IMR-90 (cell line): ENCODE measurements around the gene HOOK1. TPM values are rescaled to one million over a fixed set of nuclear protein-coding genes. Genes with fewer than 3 reads are reported as not detected.

Experiments used
- ATAC-seq: fragments of 200-7000 bp; cut with Tn5 transposase; 2 replicates; pipeline ENCODE4 v1.9.1; 2020; ENCODE audit warnings: low read depth, mild to moderate bottlenecking, moderate library complexity
- BruUV-seq: library from RNA; stranded (reverse); fragments of 400-500 nt; replicated peaks from 2 replicates; lab custom pipeline; 2021; lab: Mats Ljungman, UMichigan
- CTCF ChIA-PET: fragments of 300-600 bp; formaldehyde crosslinking; extraction: SDS; loops from one replicate; lab custom pipeline; 2021; ENCODE audit warnings: antibody characterized with exemption; lab: Yijun Ruan, JAX
- POLR2A ChIA-PET: fragments of 300-600 bp; sonication (Branson Sonifier 250); formaldehyde crosslinking; loops from one replicate; lab custom pipeline; 2022; ENCODE audit warnings: antibody characterized with exemption; ENCODE audit not compliant: unreplicated experiment; lab: Charles Lee
- DNase-seq: peaks from one replicate; pipeline ENCODE4 v3.0.0; 2013
- H2AFZ ChIP-seq: replicated peaks from 2 replicates; pipeline ENCODE3; 2013; ENCODE audit warnings: low read length, mild to moderate bottlenecking; ENCODE audit not compliant: poor library complexity
- H2AK5ac ChIP-seq: 2 replicates; pipeline ENCODE4 v1.6.1; 2013; ENCODE audit warnings: low read depth, low read length, inconsistent platforms
- H2AK9ac ChIP-seq: replicated peaks from 2 replicates; pipeline ENCODE3; 2013; ENCODE audit warnings: mild to moderate bottlenecking, low read depth, low read length, moderate library complexity; ENCODE audit not compliant: poor library complexity
- H2BK120ac ChIP-seq: 2 replicates; pipeline ENCODE4 v1.6.1; 2013; ENCODE audit warnings: low read depth, low read length, inconsistent platforms
- H2BK15ac ChIP-seq: 3 replicates; pipeline ENCODE4 v1.6.1; 2013; ENCODE audit warnings: low read depth, low read length, inconsistent platforms
- H2BK20ac ChIP-seq: 2 replicates; pipeline ENCODE4 v1.6.1; 2013; ENCODE audit warnings: low read depth, mild to moderate bottlenecking, inconsistent platforms, low read length, moderate library complexity
- H2BK5ac ChIP-seq: 2 replicates; pipeline ENCODE4 v1.6.1; 2013; ENCODE audit warnings: mild to moderate bottlenecking, low read depth, low read length, inconsistent platforms; ENCODE audit not compliant: poor library complexity, severe bottlenecking
- H3K14ac ChIP-seq: replicated peaks from 2 replicates; pipeline ENCODE4 v1.6.1; 2013; ENCODE audit warnings: low read depth, low read length, inconsistent platforms
- H3K18ac ChIP-seq: 2 replicates; pipeline ENCODE4 v1.6.1; 2013; ENCODE audit warnings: low read depth, low read length, control low read depth
- H3K23ac ChIP-seq: 2 replicates; pipeline ENCODE4 v1.6.1; 2013; ENCODE audit warnings: low read depth, low read length, inconsistent platforms
- H3K27ac ChIP-seq: 2 replicates; pipeline ENCODE4 v1.5.1; 2013; ENCODE audit warnings: mild to moderate bottlenecking, control low read depth, low read length; ENCODE audit not compliant: insufficient read depth
- H3K27me3 ChIP-seq: 2 replicates; pipeline ENCODE4 v1.6.1; 2013; ENCODE audit warnings: low read length; ENCODE audit not compliant: control insufficient read depth, insufficient read depth
- H3K36me3 ChIP-seq: 2 replicates; pipeline ENCODE4 v1.6.1; 2013; ENCODE audit warnings: low read length, mixed read lengths; ENCODE audit not compliant: control insufficient read depth, insufficient read depth
- H3K4ac ChIP-seq: 2 replicates; pipeline ENCODE4 v1.6.1; 2013; ENCODE audit warnings: low read depth, low read length, inconsistent platforms
- H3K4me1 ChIP-seq: 2 replicates; pipeline ENCODE4 v1.6.1; 2013; ENCODE audit warnings: low read length, mixed read lengths; ENCODE audit not compliant: control insufficient read depth, insufficient read depth
- H3K4me2 ChIP-seq: 2 replicates; pipeline ENCODE4 v1.6.1; 2013; ENCODE audit warnings: low read depth, mild to moderate bottlenecking, control low read depth, low read length, moderate library complexity
- H3K4me3 ChIP-seq: 2 replicates; pipeline ENCODE4 v1.5.1; 2013; ENCODE audit warnings: low read depth, mild to moderate bottlenecking, control low read depth, low read length, moderate library complexity; ENCODE audit not compliant: insufficient read depth
- H3K56ac ChIP-seq: 2 replicates; pipeline ENCODE4 v1.6.1; 2013; ENCODE audit warnings: low read length, inconsistent platforms; ENCODE audit not compliant: insufficient read depth; ENCODE audit errors: extremely low read depth
- H3K79me1 ChIP-seq, 2 experiments: 2 replicates each; pipeline ENCODE4 v1.6.1; 2013; ENCODE audit warnings: low read length in 2 of 2, inconsistent platforms in 1 of 2, low read depth in 1 of 2
- H3K9ac ChIP-seq: 2 replicates; pipeline ENCODE4 v1.6.1; 2013; ENCODE audit warnings: low read depth, low read length, control low read depth
- H3K9me1 ChIP-seq: 2 replicates; pipeline ENCODE4 v1.6.1; 2013; ENCODE audit warnings: low read length, inconsistent platforms; ENCODE audit not compliant: insufficient read depth
- H3K9me3 ChIP-seq: 2 replicates; pipeline ENCODE4 v1.6.1; 2013; ENCODE audit warnings: low read length; ENCODE audit not compliant: control insufficient read depth, insufficient read depth
- H4K20me1 ChIP-seq: 2 replicates; pipeline ENCODE4 v1.6.1; 2013; ENCODE audit warnings: low read length, inconsistent platforms; ENCODE audit not compliant: insufficient read depth
- H4K5ac ChIP-seq: 2 replicates; pipeline ENCODE4 v1.6.1; 2013; ENCODE audit warnings: mild to moderate bottlenecking, low read depth, low read length, control low read depth
- H4K8ac ChIP-seq, 2 experiments: 2 replicates each; pipeline ENCODE4 v1.6.1; 2013; ENCODE audit warnings: low read depth in 2 of 2, low read length in 2 of 2, control low read depth in 1 of 2, inconsistent platforms in 1 of 2
- H4K91ac ChIP-seq: 2 replicates; pipeline ENCODE4 v1.6.1; 2013; ENCODE audit warnings: low read depth, low read length, inconsistent platforms; ENCODE audit not compliant: insufficient read depth
- BHLHE40 ChIP-seq: fragments of 150-350 bp; IDR thresholded peaks from 2 replicates; pipeline ENCODE4 v1.6.1; 2016; ENCODE audit warnings: mild to moderate bottlenecking, low read depth, low read length
- CTCF ChIP-seq: conservative IDR thresholded peaks from 2 replicates; pipeline ENCODE4 v1.5.1; 2012; ENCODE audit warnings: mild to moderate bottlenecking, low read depth, low read length, improper control_type of control experiment
- FOS ChIP-seq: fragments of 150-350 bp; IDR thresholded peaks from 2 replicates; pipeline ENCODE4 v1.6.1; 2016; ENCODE audit warnings: low read depth, low read length
- WGBS, 2 experiments: methylation state at CpG; one replicate each; pipeline versions ENCODE4 v1.1.5 to v1.1.7; 2013; ENCODE audit warnings: missing lambda C conversion rate in 2 of 2; ENCODE audit not compliant: insufficient read length in 1 of 2; ENCODE audit errors: extremely low coverage in 2 of 2; 5-methylcytosine and 5-hydroxymethylcytosine counted together
- dilution Hi-C: fragments of 300-500 bp; cut with HindIII; formaldehyde crosslinking; loops from one replicate; pipeline ENCODE4 v1.14.3; 2018; ENCODE audit warnings: low sequenced_read_pairs; ENCODE audit not compliant: unreplicated experiment
- in situ Hi-C: fragments of 300-500 bp; cut with MboI; formaldehyde crosslinking; loops from 3 replicates; pipeline ENCODE4 v1.14.3; 2019; ENCODE audit warnings: low sequenced_read_pairs, inconsistent platforms, mixed read lengths
- intact Hi-C: fragments of 100-400 bp; cut with micrococcal nuclease; formaldehyde crosslinking; loops from 2 replicates; pipeline ENCODE4 v1.10.0; 2022
- polyA plus RNA-seq, 3 experiments: library from polyadenylated mRNA; depleted of rRNA; stranded (reverse); fragments of >200 nt; gene quantifications; 2 replicates each; pipeline ENCODE4 v1.2.3, GENCODE V29; 2012; ENCODE audit warnings: low replicate concordance in 1 of 3
- total RNA-seq: library from RNA; depleted of rRNA; stranded (reverse); fragments of >200 nt; gene quantifications from 2 replicates; pipeline ENCODE4 v1.2.3, GENCODE V29; 2012

The HOOK1 gene
- total and polyA plus RNA-seq, 2 of the 4 experiments (the other 2 are of a cell fraction): not detected

GRCh38 chr1:59903141-59903754, 88.5 kb downstream of the HOOK1 start:
- H2BK120ac ChIP-seq: no peak overlapping the region
- H3K4ac ChIP-seq: no peak overlapping the region
- no peaks in the 10 kb centered on the region for H3K27me3 ChIP-seq
- no peak overlapping the region for H4K8ac ChIP-seq
- H3K9me1 ChIP-seq: no peaks in the 10 kb centered on the region
- H3K9ac ChIP-seq: no peak overlapping the region
- no peak overlapping the region for H2AK5ac ChIP-seq
- no peak overlapping the region for H2BK15ac ChIP-seq
- no peak overlapping the region for H4K91ac ChIP-seq
- no peak overlapping the region for H4K5ac ChIP-seq
- no peaks in the 10 kb centered on the region for H3K36me3 ChIP-seq
- H3K4me2 ChIP-seq: no peak overlapping the region
- no peak overlapping the region for H3K23ac ChIP-seq
- ChIA-PET CTCF (interaction anchor here (1.0 kb wide), 1 partner anchor 44 kb away, joined by 5 read pairs; no protein-coding TSS in a partner anchor), POLR2A (no interaction called here)
- DNase-seq (no peak), ATAC-seq (peak; percentile 56; the same call in 1 of the 2 replicates)
- H3K9me3 ChIP-seq: no peaks in the 10 kb centered on the region
- H2AK9ac ChIP-seq: no peak overlapping the region
- peak; percentile 23; the same call in 1 of the 2 replicates for TF ChIP-seq CTCF
- TF ChIP-seq FOS: no peak
- TF ChIP-seq BHLHE40: no peak
- intact Hi-C loops: no loop called here
- in situ Hi-C loops: no loop called here
- H2BK20ac ChIP-seq: no peak overlapping the region
- H3K18ac ChIP-seq: no peak overlapping the region
- H3K27ac ChIP-seq: no peak overlapping the region
- H2AFZ ChIP-seq: no peak overlapping the region
- no peaks in the 10 kb centered on the region for H3K79me1 ChIP-seq
- H3K14ac ChIP-seq: no peak overlapping the region
- H3K4me1 ChIP-seq: no peaks in the 10 kb centered on the region
- BruUV-seq: no TSS peak
- 60% methylated on average over 1 of the region's 9 CpGs; no CpG with 5 or more reads in 1 of the 2 experiments for WGBS, 2 experiments
- dilution Hi-C loops: no loop called here
- no peak overlapping the region for H3K4me3 ChIP-seq
- no peaks in the 10 kb centered on the region for H4K20me1 ChIP-seq
- no peak overlapping the region for H3K56ac ChIP-seq
- no peak overlapping the region for H2BK5ac ChIP-seq
